ENCODE measurements around the gene LRRC8A. TPM values are rescaled to one million over a fixed set of nuclear protein-coding genes. Genes with fewer than 3 reads are reported as not detected.

The LRRC8A gene
- total RNA-seq, 4 donors from 2014 or later, result 70.0 to 153 (median 122) TPM

- peak overlapping the region in 2 of 4 donors; percentile 84 to 99 for H3K4me3 ChIP-seq
- intact Hi-C loops (cut with DNase I), result no loop called here
- peaks cover 8 to 56% (median 13%) of the 10 kb centered on the region in 3 donors for H3K36me3 ChIP-seq
- no peaks in the 10 kb centered on the region for H3K27me3 ChIP-seq
- DNase-seq, result no peak
- H3K4me1 ChIP-seq, result peaks cover 54 to 87% (median 81%) of the 10 kb centered on the region in 3 donors
- H3K27ac ChIP-seq, result peak overlapping the region; percentile 97 to 100 (median 99)
- no peaks in the 10 kb centered on the region for H3K9me3 ChIP-seq
- TF ChIP-seq POLR2A (IDR thresholded peaks at IDR 0.05) (no peak), CTCF (IDR thresholded peaks at IDR 0.05) (no peak)
- WGBS, 2 donors, result 54 to 61% methylated on average over 12 to 13 of the region's 13 CpGs
Observed at GRCh38 chr9:128886211-128886891, 4.4 kb downstream of the LRRC8A start.

DNA sequence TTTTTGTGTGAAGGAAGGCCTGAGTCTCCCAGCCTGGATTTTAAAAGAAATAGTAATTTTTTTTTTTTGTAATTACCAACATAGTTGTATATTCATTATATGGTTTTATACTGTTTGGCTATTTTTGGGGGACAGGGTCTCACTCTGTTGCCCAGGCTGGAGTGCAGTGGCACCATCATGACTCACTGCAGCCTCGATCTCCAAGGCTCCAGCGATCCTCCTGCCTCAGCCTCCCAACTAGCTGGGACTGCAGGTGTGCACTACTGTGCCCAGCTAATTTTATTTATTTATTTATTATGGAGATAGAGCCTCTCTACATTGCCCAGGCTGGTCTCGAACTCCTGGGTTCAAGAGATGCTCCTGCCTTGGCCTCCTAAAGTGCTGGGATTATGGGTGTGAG is 5.1 kb downstream of the LRRC8A start:
- H3K4me3 ChIP-seq, result no peak overlapping the region
- 80 to 86% methylated on average over 3 of the region's 3 CpGs for WGBS, 2 donors
- peaks cover 8 to 63% (median 13%) of the 10 kb centered on the region in 3 donors for H3K36me3 ChIP-seq
- intact Hi-C loops (cut with DNase I), result no loop called here
- peak overlapping the region in 3 of 4 donors; percentile 99 to 100 (median 99) for H3K27ac ChIP-seq
- peaks cover 61 to 91% (median 88%) of the 10 kb centered on the region in 3 donors for H3K4me1 ChIP-seq
- no peak for TF ChIP-seq CTCF (IDR thresholded peaks at IDR 0.05)
- TF ChIP-seq POLR2A (IDR thresholded peaks at IDR 0.05), result no peak
- DNase-seq, result no peak
- no peaks in the 10 kb centered on the region for H3K9me3 ChIP-seq
- no peaks in the 10 kb centered on the region for H3K27me3 ChIP-seq

GRCh38 chr9:128887914-128888350 is 6.0 kb downstream of the LRRC8A start:
- H3K9me3 ChIP-seq, result no peaks in the 10 kb centered on the region
- DNase-seq, result no peak
- intact Hi-C loops (cut with DNase I), result no loop called here
- peak overlapping the region; percentile 77 to 100 (median 94) for H3K27ac ChIP-seq
- H3K4me1 ChIP-seq, result peaks cover 70 to 100% (median 97%) of the 10 kb centered on the region in 3 donors
- 10 to 30% methylated on average over 2 to 9 of the region's 9 CpGs for WGBS, 2 donors
- H3K4me3 ChIP-seq, result peak overlapping the region in 1 of 4 donors; percentile 28
- peaks cover 8 to 67% (median 13%) of the 10 kb centered on the region in 3 donors for H3K36me3 ChIP-seq
- TF ChIP-seq CTCF (IDR thresholded peaks at IDR 0.05), result no peak
- TF ChIP-seq POLR2A (IDR thresholded peaks at IDR 0.05), result no peak
- no peaks in the 10 kb centered on the region for H3K27me3 ChIP-seq

GRCh38 chr9:128891321-128892220 is 9.6 kb downstream of the LRRC8A start:
- WGBS, 2 donors, result 44 to 52% methylated on average over 10 to 12 of the region's 15 CpGs
- intact Hi-C loops (cut with DNase I), result no loop called here
- no peak for DNase-seq
- Histone ChIP-seq H3K9me3 (no peaks in the 10 kb centered on the region), H3K4me1 (peaks cover 47 to 100% (median 73%) of the 10 kb centered on the region in 3 donors), H3K4me3 (peak overlapping the region in 1 of 4 donors; percentile 54), H3K27ac (peak overlapping the region; percentile 90 to 100 (median 98)), H3K27me3 (no peaks in the 10 kb centered on the region), H3K36me3 (peaks cover 4 to 80% (median 15%) of the 10 kb centered on the region in 3 donors)
- no peak for TF ChIP-seq POLR2A (IDR thresholded peaks at IDR 0.05)
- no peak for TF ChIP-seq CTCF (IDR thresholded peaks at IDR 0.05)

Data from esophagus squamous epithelium (tissue), 5 donors.